MM.1S (cell line): Measurements from ENCODE around the gene STRA6.

Source experiments
- CTCF ChIP-seq: fragments of 300-600 bp; sonication (generic); IDR thresholded peaks from 2 replicates; pipeline ENCODE4 v1.5.1; 2016; ENCODE audit warnings: antibody characterized with exemption, low read length, mixed read lengths
- EZH2 ChIP-seq: fragments of 300-600 bp; sonication (generic); optimal IDR thresholded peaks from 2 replicates; pipeline ENCODE3; 2017; ENCODE audit warnings: low read depth, mild to moderate bottlenecking, antibody characterized with exemption, low read length, mixed read lengths
- EZH2phosphoT487 ChIP-seq: fragments of 300-600 bp; sonication (generic); IDR thresholded peaks from 2 replicates; pipeline ENCODE4 v1.6.1; 2018; ENCODE audit warnings: antibody characterized with exemption, low read length

- no peak for TF ChIP-seq CTCF
- no peak for TF ChIP-seq EZH2phosphoT487
- TF ChIP-seq EZH2: no peak
These were observed 45.7 kb downstream of the STRA6 start for GRCh38 chr15:74156678-74157411.
